NT2/D1 (cell line): Measurements from ENCODE around the gene ENDOU.

Experiments
- SUZ12 ChIP-seq: IDR thresholded peaks from 2 replicates; pipeline ENCODE4 v1.6.1; 2011; ENCODE audit not compliant: insufficient read length, insufficient read depth; ENCODE audit errors: extremely low read depth
- YY1 ChIP-seq: IDR thresholded peaks from 2 replicates; pipeline ENCODE4 v1.6.1; 2011; ENCODE audit not compliant: insufficient read length, insufficient read depth
- ZNF274 ChIP-seq: IDR thresholded peaks from 2 replicates; pipeline ENCODE4 v1.6.1; 2011; ENCODE audit warnings: mild to moderate bottlenecking, low read depth, low read length

DNA sequence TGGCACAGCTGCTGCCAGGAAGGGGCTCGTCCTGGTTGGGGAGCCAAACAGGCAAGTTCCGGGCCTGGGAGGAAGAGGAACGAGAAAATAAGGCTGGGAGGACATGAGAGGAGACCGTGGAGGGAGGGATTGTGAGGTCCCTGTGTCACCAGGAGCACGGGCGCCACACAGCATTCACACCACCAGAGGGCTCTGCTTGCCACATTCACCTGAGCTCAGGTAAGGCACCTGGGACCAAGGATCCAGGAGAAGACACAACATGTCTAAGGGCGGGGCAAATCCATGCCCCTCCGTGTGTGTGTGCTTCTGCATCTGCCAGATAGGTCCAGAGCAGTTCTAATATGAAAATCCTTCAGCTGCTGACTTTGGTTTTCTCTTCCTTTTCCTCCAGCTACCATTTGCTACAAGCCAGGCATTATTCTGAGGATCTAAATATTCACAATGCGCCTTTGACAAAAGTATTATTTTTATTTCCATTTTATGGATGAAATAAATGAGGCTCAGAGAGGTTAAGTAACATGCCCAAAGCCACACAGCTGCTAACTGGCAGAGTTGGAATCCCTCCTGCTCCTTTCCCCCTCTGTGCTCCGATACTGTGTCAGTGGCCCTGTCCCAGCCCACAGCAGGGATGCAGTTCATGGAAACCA lies 18.8 kb upstream of the ENDOU start:
- TF ChIP-seq SUZ12 = no peak
- TF ChIP-seq YY1 = no peak
- no peak for TF ChIP-seq ZNF274
